IPS-NIHi11 (cell line): ENCODE data around the gene CEBPZOS.
"Not testable (repeated sequence)": the region's sequence is repeated elsewhere in the genome, so short reads cannot be mapped to it uniquely, and the experiment has no call there.

ENCODE experiments used
- DNase-seq: peaks from one replicate; pipeline ENCODE4 v3.0.0; 2012; ENCODE audit warnings: mixed read lengths, low spot score

The CEBPZOS gene

GRCh38 chr2:37191253-37191652, 5.0 kb upstream of the CEBPZOS start:
- no peak for DNase-seq

GRCh38 chr2:37191747-37192146, 4.5 kb upstream of the CEBPZOS start:
- DNase-seq: no peak

GRCh38 chr2:37192551-37192950, 3.7 kb upstream of the CEBPZOS start:
- no peak for DNase-seq

GRCh38 chr2:37195862-37196319, 405 bp upstream of the CEBPZOS start:
- DNase-seq: not testable (repeated sequence)

- no peak for DNase-seq
These were observed 2.4 kb downstream of the CEBPZOS start for GRCh38 chr2:37198681-37199065.

- DNase-seq: no peak
These were observed 4.9 kb downstream of the CEBPZOS start for GRCh38 chr2:37201208-37201607.

GRCh38 chr2:37201766-37202165, 5.5 kb downstream of the CEBPZOS start:
- no peak for DNase-seq

GRCh38 chr2:37203708-37204107, 7.4 kb downstream of the CEBPZOS start:
- DNase-seq: no peak

- not testable (repeated sequence) for DNase-seq
These were observed 8.9 kb downstream of the CEBPZOS start for GRCh38 chr2:37205071-37205661.

GRCh38 chr2:37205689-37206341, 9.5 kb downstream of the CEBPZOS start:
- DNase-seq: peak; percentile 52

GRCh38 chr2:37206760-37207159, 10.5 kb downstream of the CEBPZOS start:
- not testable (repeated sequence) for DNase-seq

- no peak for DNase-seq
These were observed 14.9 kb downstream of the CEBPZOS start for GRCh38 chr2:37211212-37211611.

- no peak for DNase-seq
These were observed 15.6 kb downstream of the CEBPZOS start for GRCh38 chr2:37211939-37212338.

GRCh38 chr2:37215250-37215649, 19.0 kb downstream of the CEBPZOS start:
- DNase-seq: no peak

GRCh38 chr2:37219046-37219445, 22.8 kb downstream of the CEBPZOS start:
- no peak for DNase-seq

- DNase-seq: no peak
These were observed 26.8 kb downstream of the CEBPZOS start for GRCh38 chr2:37223131-37223530.

- peak; percentile 12 for DNase-seq
These were observed 27.8 kb downstream of the CEBPZOS start for GRCh38 chr2:37224063-37224462.

- DNase-seq: not testable (repeated sequence)
These were observed 28.8 kb downstream of the CEBPZOS start for GRCh38 chr2:37225129-37225528.

GRCh38 chr2:37226863-37227262, 30.6 kb downstream of the CEBPZOS start:
- no peak for DNase-seq

- DNase-seq: no peak
These were observed 32.5 kb downstream of the CEBPZOS start for GRCh38 chr2:37228788-37229187.

- DNase-seq: peak; percentile 11
These were observed 34.3 kb downstream of the CEBPZOS start for GRCh38 chr2:37230581-37230980.

- peak; percentile 95 for DNase-seq
These were observed 35.2 kb downstream of the CEBPZOS start, which contains the start of the genes CEBPZ and NDUFAF7 for GRCh38 chr2:37231241-37232130. TSS of gene CEBPZ (minus strand) at chr2:37231596. CDS start at chr2:37231567, 29 bp downstream. TSS of gene NDUFAF7 (plus strand) at chr2:37231658. CDS start at chr2:37231706, 48 bp downstream.
